ENCODE measurements around the gene SMIM44. TPM values are rescaled to one million over a fixed set of nuclear protein-coding genes. Genes with fewer than 3 reads are reported as not detected.

The SMIM44 gene
- polyA plus RNA-seq, 1 experiment = not detected

DNA sequence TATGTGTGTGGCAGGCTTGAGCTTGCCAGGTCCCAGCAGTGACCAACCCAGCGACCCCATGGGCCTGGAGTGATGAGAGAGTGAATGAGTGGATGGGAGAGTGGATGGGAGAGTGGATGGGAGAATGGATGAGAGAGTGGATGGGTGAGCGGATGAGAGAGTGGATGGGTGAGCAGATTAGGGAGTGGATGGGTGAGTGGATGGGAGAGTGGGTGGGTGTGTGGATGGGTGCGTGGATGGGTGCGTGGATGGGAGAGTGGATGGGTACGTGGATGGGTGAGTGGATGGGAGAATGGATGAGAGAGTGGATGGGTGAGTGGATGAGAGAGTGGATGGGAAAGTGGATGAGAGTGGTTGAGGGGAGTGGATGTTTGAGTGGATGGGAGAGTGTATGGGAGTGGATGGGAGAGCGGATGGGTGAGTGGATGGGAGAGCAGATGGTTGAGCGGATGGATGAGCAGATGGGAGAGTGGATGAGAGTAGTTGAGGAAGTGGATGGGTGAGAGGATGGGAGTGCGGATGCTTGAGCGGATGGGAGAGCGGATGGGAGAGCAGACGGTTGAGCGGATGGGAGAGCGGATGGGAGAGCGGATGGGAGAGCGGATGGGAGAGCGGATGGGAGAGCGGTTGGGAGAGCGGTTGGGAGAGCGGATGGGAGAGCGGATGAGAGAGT lies 45.4 kb upstream of the SMIM44 start:
- DNase-seq (ENCODE audit: low read depth) = no peak
- Histone ChIP-seq H3K36me3 (ENCODE audit: control insufficient read depth, insufficient read depth, low read length) (peaks cover 51% of the 10 kb centered on the region), H3K27me3 (ENCODE audit: control insufficient read depth, insufficient read depth, low read length) (no peaks in the 10 kb centered on the region), H3K4me3 (ENCODE audit: low read depth, low read length) (no peak overlapping the region)
- POLR2A ChIA-PET = no interaction called here
- CTCF ChIA-PET = no interaction called here
- TF ChIP-seq CTCF (IDR thresholded peaks at IDR 0.05; ENCODE audit: insufficient read depth, low read depth, low read length) = no peak

DNA sequence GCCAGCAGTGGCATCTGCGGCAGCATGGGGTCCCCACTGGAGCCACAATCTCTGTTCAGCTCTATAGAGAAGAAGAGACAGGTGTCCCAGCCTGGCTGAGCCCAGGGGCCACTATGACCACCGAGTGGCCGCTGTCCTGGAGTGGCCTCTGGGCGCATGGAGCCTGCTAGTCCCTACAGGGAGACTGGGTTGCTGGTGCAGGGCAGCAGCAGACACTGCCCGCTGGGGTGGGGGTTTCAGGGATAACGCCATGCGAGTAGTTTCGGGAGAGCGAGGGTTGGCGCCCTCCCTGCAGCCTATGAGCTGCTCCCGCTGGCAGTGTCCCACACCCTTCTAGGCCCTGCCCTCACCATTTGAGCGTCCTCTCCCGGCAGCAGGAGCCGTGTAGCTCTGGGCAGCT lies 44.8 kb upstream of the SMIM44 start:
- Histone ChIP-seq H3K4me3 (ENCODE audit: low read depth, low read length) (no peak overlapping the region), H3K27me3 (ENCODE audit: control insufficient read depth, insufficient read depth, low read length) (no peaks in the 10 kb centered on the region), H3K36me3 (ENCODE audit: control insufficient read depth, insufficient read depth, low read length) (peaks cover 48% of the 10 kb centered on the region)
- no peak for DNase-seq (ENCODE audit: low read depth)
- TF ChIP-seq CTCF (IDR thresholded peaks at IDR 0.05; ENCODE audit: insufficient read depth, low read depth, low read length) = no peak
- POLR2A ChIA-PET = no interaction called here
- CTCF ChIA-PET = interaction anchor here (1.2 kb wide), 1 partner anchor 17 kb away, joined by 5 read pairs; no protein-coding TSS in a partner anchor

DNA sequence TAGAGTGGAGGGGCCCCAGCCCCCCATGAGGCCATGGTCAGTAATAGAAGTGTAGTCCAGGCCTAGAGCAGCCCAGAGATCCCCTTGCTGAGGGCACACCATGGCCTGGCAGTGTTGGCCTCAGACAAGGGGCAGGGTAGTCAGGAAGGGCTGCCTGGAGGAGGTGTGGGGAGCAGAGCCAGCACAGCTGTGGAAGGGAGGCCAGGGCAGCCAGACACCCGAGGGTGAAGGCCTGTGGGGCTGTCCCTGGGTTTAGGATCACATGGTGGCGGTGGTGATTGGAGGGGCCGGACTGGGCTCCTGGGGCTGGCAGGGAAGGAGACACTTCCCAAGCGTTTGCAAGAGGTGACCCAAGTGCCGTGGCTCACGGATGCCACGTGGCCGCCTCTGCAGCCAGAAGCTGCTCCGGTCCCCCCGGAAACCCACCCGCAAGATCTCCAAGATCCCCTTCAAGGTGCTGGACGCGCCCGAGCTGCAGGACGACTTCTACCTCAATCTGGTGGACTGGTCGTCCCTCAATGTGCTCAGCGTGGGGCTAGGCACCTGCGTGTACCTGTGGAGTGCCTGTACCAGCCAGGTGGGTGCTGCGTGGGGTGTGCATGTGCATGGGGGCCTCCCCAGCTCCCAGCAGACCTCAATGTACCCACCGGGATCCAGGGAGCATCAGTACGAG lies 44.1 kb upstream of the SMIM44 start:
- POLR2A ChIA-PET = no interaction called here
- CTCF ChIA-PET = interaction anchor here (0.8 to 1.2 kb wide), 2 partner anchors 18 to 155 kb away, joined by 3 to 5 read pairs; no protein-coding TSS in a partner anchor

GRCh38 chr19:3526507-3527237 lies 43.4 kb upstream of the SMIM44 start:
- Histone ChIP-seq H3K4me3 (ENCODE audit: low read depth, low read length) (no peak overlapping the region), H3K36me3 (ENCODE audit: control insufficient read depth, insufficient read depth, low read length) (peaks cover 40% of the 10 kb centered on the region), H3K27me3 (ENCODE audit: control insufficient read depth, insufficient read depth, low read length) (no peaks in the 10 kb centered on the region)
- ChIA-PET CTCF (interaction anchor here (0.6 to 0.8 kb wide), 2 partner anchors 14 to 154 kb away, joined by 3 to 4 read pairs; no protein-coding TSS in a partner anchor), POLR2A (no interaction called here)
- no peak for DNase-seq (ENCODE audit: low read depth)
- TF ChIP-seq CTCF (IDR thresholded peaks at IDR 0.05; ENCODE audit: insufficient read depth, low read depth, low read length) = no peak

More for the DNA sequence above, 44.1 kb upstream of the SMIM44 start:
- Histone ChIP-seq H3K27me3 (ENCODE audit: control insufficient read depth, insufficient read depth, low read length) (no peaks in the 10 kb centered on the region), H3K36me3 (ENCODE audit: control insufficient read depth, insufficient read depth, low read length) (peaks cover 43% of the 10 kb centered on the region), H3K4me3 (ENCODE audit: low read depth, low read length) (no peak overlapping the region)
- DNase-seq (ENCODE audit: low read depth) = no peak
- no peak for TF ChIP-seq CTCF (IDR thresholded peaks at IDR 0.05; ENCODE audit: insufficient read depth, low read depth, low read length)

GRCh38 chr19:3524904-3525451 lies 41.7 kb upstream of the SMIM44 start:
- Histone ChIP-seq H3K36me3 (ENCODE audit: control insufficient read depth, insufficient read depth, low read length) (peaks cover 40% of the 10 kb centered on the region), H3K4me3 (ENCODE audit: low read depth, low read length) (no peak overlapping the region), H3K27me3 (ENCODE audit: control insufficient read depth, insufficient read depth, low read length) (no peaks in the 10 kb centered on the region)
- CTCF ChIA-PET = no interaction called here
- DNase-seq (ENCODE audit: low read depth) = no peak
- no peak for TF ChIP-seq CTCF (IDR thresholded peaks at IDR 0.05; ENCODE audit: insufficient read depth, low read depth, low read length)
- POLR2A ChIA-PET = no interaction called here

Data from BJ (cell line).